Measurements from ENCODE around the gene HTR3D.
"Not testable (repeated sequence)": the region's sequence is repeated elsewhere in the genome, so short reads cannot be mapped to it uniquely, and the experiment has no call there.

Gene HTR3D, protein sequence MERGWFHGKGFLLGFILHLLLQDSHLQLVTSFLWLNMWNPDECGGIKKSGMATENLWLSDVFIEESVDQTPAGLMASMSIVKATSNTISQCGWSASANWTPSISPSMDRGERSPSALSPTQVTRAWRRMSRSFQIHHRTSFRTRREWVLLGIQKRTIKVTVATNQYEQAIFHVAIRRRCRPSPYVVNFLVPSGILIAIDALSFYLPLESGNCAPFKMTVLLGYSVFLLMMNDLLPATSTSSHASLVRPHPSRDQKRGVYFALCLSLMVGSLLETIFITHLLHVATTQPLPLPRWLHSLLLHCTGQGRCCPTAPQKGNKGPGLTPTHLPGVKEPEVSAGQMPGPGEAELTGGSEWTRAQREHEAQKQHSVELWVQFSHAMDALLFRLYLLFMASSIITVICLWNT

GRCh38 chr3:184031187-184031792 is at the start of gene HTR3D:
HTR3D (plus strand) TSS chr3:184031742; CDS start chr3:184031742, 0 bp downstream.
- no peak for DNase-seq

DNA sequence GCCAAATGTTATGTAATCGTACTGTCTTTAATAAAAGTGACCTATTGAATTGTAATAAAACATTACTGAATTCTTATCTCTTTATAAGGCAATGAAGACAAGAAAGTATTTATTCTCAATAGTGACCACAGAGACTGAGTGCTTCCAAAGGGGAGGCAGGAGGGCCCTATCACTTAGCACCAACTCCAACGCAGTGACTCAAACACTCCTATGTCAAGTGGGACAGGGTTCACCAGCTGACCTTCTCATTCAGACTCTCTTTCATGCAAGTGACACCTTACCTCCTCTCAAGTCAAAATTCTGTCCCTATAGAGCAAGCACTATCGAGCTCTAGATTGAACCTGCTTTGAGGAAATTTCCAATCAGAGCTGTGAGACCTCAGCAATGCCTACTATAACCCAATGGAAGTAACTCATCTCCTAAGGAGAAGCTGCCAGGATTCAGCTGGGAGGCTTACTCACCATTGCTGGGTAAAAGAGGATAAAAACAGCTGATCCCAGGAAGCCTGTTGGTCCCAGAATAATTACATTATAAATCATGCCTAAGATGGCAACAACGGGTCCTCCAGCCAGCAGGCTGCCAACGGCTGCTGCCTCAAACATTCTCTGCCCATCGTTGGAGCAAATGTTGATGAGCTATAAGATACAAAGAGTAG is 49.4 kb upstream of the HTR3D start:
- DNase-seq = no peak

DNA sequence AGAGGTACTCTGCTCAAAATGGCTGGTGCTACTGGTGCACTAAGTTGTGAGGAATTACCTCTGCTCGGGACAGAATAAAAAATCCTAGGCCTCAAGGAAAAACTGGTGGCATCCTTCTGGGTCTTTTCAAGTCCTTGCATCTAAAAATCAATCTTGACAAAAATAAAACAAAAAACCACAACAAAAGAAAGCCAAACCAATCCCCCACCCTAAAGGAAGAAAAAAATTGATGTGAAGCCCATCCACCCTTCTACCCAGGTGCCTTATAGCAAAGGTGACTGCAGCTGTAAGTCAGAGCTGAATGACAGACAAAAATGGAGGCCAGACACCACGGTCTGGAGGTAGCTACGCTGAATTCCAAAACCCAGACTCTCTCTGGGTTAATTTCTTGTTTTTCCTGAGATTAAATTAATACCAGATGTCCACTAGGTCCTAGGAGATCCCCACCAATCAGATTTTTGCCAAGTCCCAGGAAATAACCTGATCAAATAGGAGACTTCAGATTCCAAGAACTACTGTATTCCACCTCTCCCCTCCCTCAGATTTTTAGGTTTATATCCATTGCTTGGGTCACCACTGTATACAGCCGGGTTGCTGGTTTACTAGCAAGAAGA is 47.3 kb upstream of the HTR3D start:
- DNase-seq = no peak

DNA sequence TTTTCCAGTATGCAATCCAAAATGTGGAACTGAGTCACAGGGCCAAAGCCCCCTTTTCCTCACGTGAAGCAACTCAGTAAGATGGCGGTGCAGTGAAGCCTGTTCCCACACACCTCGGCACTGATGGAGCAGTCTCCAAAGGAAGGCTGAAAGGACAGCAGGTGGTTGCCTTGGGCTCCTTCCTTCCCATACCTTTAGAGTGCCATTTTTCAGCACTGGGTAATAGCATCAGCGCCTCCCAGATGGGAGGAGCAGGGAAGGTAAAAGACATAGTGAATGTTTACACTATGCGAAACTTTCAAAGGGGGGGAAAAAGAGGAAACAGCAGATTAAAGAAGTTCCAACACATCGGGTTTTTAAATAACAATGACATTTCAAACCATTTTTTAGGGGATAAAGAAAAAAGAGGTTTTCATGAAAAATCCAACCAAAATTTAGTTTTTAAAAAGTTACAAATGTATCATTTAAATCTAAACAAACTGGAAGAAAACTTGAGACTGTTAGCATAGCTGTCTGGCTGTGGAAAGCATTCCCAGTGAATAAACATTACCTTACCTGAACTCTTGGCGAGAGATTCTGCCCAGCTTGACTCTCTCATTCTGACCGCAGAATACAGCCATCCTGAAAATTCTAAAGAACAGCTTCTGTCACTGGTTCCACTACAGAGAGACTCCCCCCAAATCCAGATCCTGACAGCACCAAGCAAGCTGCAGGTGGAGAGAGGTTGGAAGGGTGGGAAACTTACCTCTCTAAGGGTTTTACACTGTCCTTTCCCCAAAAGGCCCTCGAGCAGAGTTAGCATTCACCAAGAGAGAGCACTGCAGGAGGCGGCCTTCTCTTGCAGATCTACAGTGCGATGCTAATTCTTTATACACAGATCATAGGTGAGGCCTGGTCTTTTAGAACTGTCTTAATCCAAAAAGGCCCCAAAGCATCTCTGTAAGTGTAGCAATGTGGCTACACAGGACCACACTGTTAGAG is 46.5 kb upstream of the HTR3D start:
- no peak for DNase-seq

GRCh38 chr3:183987000-183987600 is 44.4 kb upstream of the HTR3D start:
- DNase-seq = no peak

DNA sequence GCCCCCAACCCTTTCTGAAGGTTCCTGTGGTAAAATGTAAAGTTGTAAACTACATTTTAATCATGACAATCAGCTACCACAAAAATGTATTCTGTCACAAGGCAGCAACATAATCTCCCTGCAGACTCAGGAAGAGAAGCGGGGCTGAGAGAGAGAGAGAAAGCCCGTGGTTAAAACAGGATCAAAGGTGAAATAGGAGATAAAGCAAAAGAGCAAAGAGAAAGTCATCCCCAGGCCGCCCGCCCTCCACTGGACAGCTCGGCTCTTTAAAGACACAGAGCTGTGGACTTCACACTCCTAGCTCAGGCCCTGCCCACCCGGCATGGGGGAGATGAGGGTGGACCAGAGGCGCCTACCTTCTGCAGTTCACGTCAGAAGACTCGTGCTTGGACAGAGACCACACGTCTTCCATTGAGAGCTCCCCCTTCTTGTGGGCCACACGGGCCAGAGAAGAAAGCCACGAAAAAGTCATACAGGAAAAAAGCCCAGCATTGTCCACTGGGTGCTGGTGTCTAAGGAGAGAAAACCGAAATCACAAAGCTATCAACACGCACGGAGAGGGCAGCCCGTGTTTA is 43.2 kb upstream of the HTR3D start:
- DNase-seq = no peak

GRCh38 chr3:183991403-183991802 is 40.1 kb upstream of the HTR3D start:
- DNase-seq = no peak

- DNase-seq = no peak
These were observed 29.8 kb upstream of the HTR3D start for GRCh38 chr3:184001761-184002160.

DNA sequence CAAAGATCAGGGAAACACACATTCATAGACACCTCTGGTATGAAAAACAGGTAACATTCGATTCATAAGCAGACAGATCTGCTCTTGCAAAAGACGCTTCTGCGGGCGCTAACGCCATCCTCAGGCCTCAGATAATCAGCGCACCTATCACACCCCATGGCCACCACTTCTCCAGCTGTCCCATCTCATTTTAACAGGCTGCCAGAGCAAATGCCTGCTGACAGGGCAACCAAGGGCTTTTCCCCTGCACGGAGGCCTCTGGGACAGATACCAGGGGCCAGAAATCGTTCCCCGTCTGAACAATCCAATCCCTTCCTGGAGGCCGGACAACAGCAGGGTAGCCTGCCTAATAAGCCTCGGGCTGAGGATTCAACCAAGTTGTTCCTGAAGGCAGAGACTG is 29.1 kb upstream of the HTR3D start:
- DNase-seq = no peak

DNA sequence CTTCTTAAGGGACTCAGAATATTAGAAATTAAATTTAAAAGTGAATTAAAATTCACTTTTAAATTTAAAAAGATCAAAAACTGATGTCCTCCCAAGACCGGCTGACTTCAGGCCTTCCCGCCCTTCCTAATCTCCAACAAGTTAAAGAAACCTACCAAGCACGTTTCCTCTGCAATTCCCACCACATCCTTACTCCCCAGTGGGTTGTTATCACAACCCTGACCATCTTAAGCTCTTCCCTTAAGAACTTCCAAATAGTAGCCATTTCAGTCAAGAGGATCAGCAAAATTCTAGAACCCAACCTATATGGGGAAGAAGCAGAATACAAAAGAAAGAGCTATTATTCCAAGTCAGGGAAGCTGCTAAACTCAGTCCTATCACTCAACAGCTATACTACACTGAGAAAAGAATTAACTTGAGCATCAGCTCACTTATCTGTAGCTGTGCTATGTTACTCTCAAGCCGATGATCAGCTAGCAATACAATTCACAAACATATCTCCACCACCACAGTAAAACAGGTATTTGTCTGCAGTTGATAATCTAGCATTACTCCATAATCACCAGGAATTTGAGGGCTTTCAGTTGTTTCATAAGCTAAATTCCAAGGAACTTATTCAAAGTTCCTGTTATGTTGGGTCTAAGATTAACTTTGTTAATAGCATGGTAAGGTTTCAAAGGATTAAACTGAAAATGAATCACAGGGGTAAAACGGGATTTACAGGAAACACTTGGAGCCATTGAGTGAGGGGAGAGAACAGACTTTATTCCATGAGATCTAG is 28.2 kb upstream of the HTR3D start:
- DNase-seq = no peak

- no peak for DNase-seq
These were observed 27.1 kb upstream of the HTR3D start for GRCh38 chr3:184004476-184004875.

GRCh38 chr3:184005941-184006507 is 25.5 kb upstream of the HTR3D start:
- no peak for DNase-seq

- DNase-seq = not testable (repeated sequence)
These were observed 24.3 kb upstream of the HTR3D start for GRCh38 chr3:184007143-184007813.

DNA sequence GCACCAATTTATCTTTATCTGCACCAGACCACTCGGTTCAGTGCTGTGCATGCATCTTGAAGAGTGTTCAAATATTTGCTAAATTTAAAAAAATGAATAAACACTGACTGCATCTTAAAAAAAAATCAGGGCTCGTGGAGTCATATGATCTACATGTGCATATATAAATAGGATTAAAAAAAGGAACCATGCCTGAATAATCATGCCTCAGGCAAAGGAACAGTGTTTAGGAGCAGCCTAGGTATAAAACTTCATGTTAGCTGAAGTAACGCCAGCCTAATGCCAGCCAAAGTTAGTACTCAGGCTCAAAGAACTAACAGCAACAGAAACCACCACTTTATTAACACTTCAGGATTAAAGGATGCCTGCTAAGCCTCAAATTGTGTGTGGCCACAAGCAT is 23.4 kb upstream of the HTR3D start:
- DNase-seq = no peak

DNA sequence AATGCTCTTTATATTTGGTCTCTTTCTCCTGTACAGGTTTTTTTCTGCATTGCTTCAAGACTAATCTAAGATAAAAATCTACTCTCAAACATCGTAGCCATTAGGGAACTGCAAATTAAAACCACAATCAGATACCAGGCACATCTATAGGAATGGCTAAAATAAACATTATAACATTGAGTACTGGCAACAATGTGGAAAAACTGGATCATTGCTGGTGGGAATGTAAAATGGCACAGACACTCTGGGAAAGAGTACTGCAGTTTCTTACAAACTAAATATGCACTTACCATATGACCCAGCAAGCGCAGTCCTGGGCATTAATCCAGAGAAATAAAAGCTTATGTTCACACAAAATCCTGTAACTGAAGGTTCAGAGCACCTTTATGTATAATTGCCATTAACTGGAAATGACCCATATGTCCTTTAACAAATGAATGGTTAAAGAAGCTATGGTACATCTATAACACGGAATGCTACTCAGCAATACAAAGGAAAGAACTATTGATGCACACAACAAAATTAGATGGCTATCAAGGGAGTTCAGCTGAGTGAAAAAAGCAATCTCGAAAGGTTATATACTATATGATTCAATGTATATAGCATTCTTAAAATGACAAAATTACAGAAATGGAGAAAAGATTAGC is 20.2 kb upstream of the HTR3D start:
- no peak for DNase-seq

- DNase-seq = no peak
These were observed 19.3 kb upstream of the HTR3D start for GRCh38 chr3:184011937-184012889.

DNA sequence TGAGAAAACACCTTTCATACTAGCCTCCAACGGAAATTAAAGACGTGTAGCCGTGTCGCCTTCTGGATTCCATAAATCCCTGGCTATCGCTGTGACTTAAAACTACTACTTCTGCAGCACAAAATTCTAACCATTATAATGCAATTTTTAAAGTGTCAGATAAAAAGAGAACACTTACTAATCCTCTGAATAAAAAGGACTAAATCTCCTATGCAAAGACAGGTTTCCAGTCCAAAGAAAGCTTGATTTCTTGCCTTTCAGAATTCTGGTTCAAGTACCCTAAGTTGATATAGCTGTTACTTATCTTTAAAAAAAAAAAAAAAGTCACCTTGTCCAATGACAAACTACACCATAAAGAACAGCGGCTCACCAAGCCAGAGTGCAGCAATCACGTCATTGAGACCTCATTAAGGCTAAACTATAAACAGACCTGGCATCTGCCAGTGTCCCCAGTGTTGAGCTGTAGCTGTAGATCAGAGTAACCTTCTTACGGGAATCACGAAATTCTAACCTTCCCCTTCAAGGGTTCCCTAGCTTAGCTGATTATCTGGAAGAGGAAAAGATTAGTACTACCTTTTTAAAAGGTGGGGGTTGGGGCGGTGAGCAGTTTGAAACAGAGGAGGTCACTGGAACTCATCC is 16.0 kb upstream of the HTR3D start:
- DNase-seq = no peak

GRCh38 chr3:184016169-184016570 is 15.4 kb upstream of the HTR3D start:
- DNase-seq = no peak

All from activated effector memory CD4-positive, alpha-beta T cell treated with anti-CD3 and anti-CD28 coated beads, Interleukin-2, amount 50 U/mL, for 16 hours (primary cell).